GM12878 (cell line): Measurements from ENCODE around the gene CORO2B. TPM values are rescaled to one million over a fixed set of nuclear protein-coding genes. Genes with fewer than 3 reads are reported as not detected.

Experiments used
- ATAC-seq: fragments of 200-7000 bp; cut with Tn5 transposase; 3 replicates; pipeline ENCODE4 v1.9.1; 2020; ENCODE audit warnings: mild to moderate bottlenecking, moderate library complexity
- BruUV-seq: library from RNA; stranded (reverse); fragments of 400-500 nt; replicated peaks from 2 replicates; lab custom pipeline; 2021; lab: Mats Ljungman, UMichigan
- CTCF ChIA-PET: fragments of 300-600 bp; sonication (Branson Sonifier 250); formaldehyde crosslinking; extraction: SDS; loops from one replicate; lab custom pipeline; 2021; ENCODE audit warnings: inconsistent platforms; lab: Yijun Ruan, JAX
- POLR2A ChIA-PET: fragments of 350-600 bp; formaldehyde crosslinking; extraction: SDS; loops from one replicate; lab custom pipeline; 2021; ENCODE audit warnings: inconsistent platforms; lab: Charles Lee
- RAD21 ChIA-PET: fragments of 300-600 bp; sonication (Branson Sonifier 250); formaldehyde crosslinking; loops from one replicate; lab custom pipeline; 2023; ENCODE audit warnings: antibody characterized with exemption; ENCODE audit not compliant: unreplicated experiment; lab: Charles Lee
- SMC1A ChIA-PET: fragments of 300-600 bp; sonication (Branson Sonifier 250); formaldehyde crosslinking; loops from one replicate; lab custom pipeline; 2023; ENCODE audit not compliant: unreplicated experiment, uncharacterized antibody; lab: Charles Lee
- DNase-seq: peaks from one replicate; pipeline ENCODE4 v3.0.0-alpha.2; 2011; ENCODE audit warnings: low read depth, low spot score
- FAIRE-seq: peaks from 3 replicates; lab custom pipeline; 2011; peaks lifted over from hg19 to GRCh38; lab: Jason Lieb, UNC
- H2AFZ ChIP-seq: 2 replicates; pipeline ENCODE4 v1.6.0; 2011; ENCODE audit warnings: low read depth, low read length, control low read depth; ENCODE audit not compliant: control insufficient read depth
- H3K27ac ChIP-seq: 2 replicates; pipeline ENCODE4 v1.5.1; 2011; ENCODE audit warnings: control low read depth; ENCODE audit not compliant: control insufficient read depth, insufficient read depth
- H3K27me3 ChIP-seq, 2 experiments: replicated peaks in 1 of 2; 2 replicates each; pipeline versions ENCODE4 v1.6.0 to v1.6.1; 2011; ENCODE audit warnings: low read length in 1 of 2; ENCODE audit not compliant: control insufficient read depth in 2 of 2, insufficient read depth in 2 of 2
- H3K36me3 ChIP-seq, 2 experiments: 2 replicates each; pipeline ENCODE4 v1.5.1; 2011; ENCODE audit warnings: low read length in 1 of 2; ENCODE audit not compliant: control insufficient read depth in 2 of 2, insufficient read depth in 2 of 2
- H3K4me1 ChIP-seq: 2 replicates; pipeline ENCODE4 v1.6.1; 2011; ENCODE audit warnings: mild to moderate bottlenecking, low read length, moderate library complexity, mixed read lengths; ENCODE audit not compliant: control insufficient read depth, insufficient read depth
- H3K4me2 ChIP-seq: 2 replicates; pipeline ENCODE4 v1.6.0; 2011; ENCODE audit warnings: control low read depth; ENCODE audit not compliant: control insufficient read depth, insufficient read depth
- H3K4me3 ChIP-seq: fragments of 200-600 bp; sonication (generic); 2 replicates; pipeline ENCODE4 v1.5.1; 2016
- H3K79me2 ChIP-seq: 2 replicates; pipeline ENCODE4 v1.6.0; 2011; ENCODE audit warnings: low read length; ENCODE audit not compliant: control insufficient read depth, insufficient read depth
- H3K9ac ChIP-seq: 2 replicates; pipeline ENCODE4 v1.8.0; 2011; ENCODE audit warnings: low read length, control low read depth, mixed read lengths; ENCODE audit not compliant: control insufficient read depth, insufficient read depth
- H3K9me3 ChIP-seq: replicated peaks from 3 replicates; pipeline ENCODE4 v1.5.1; 2011; ENCODE audit warnings: mild to moderate bottlenecking, low read length; ENCODE audit not compliant: control insufficient read depth, insufficient read depth
- H4K20me1 ChIP-seq: 2 replicates; pipeline ENCODE4 v1.6.0; 2011; ENCODE audit not compliant: control insufficient read depth, insufficient read depth
- MLLT1 ChIP-seq: fragments of 450-650 bp; IDR thresholded peaks from 2 replicates; pipeline ENCODE4 v1.6.1; 2016; ENCODE audit warnings: mild to moderate bottlenecking
- NR2F1 ChIP-seq: fragments of 450-650 bp; conservative IDR thresholded peaks from 2 replicates; pipeline ENCODE4 v1.6.1; 2017; ENCODE audit warnings: mild to moderate bottlenecking
- SUZ12 ChIP-seq: fragments of 200-600 bp; sonication (generic); IDR thresholded peaks from one replicate; pipeline ENCODE4 v1.6.1; 2018; ENCODE audit warnings: antibody characterized with exemption, mild to moderate bottlenecking; ENCODE audit not compliant: unreplicated experiment
- ZNF217 ChIP-seq: fragments of 450-650 bp; IDR thresholded peaks from 2 replicates; pipeline ENCODE4 v1.6.1; 2017; ENCODE audit warnings: antibody characterized with exemption, mild to moderate bottlenecking
- ZNF274 ChIP-seq: IDR thresholded peaks from one replicate; pipeline ENCODE4 v1.8.0; 2011; ENCODE audit not compliant: insufficient read length, insufficient read depth
- WGBS: methylation state at CpG from one replicate; pipeline ENCODE4 v1.1.6; 2016; ENCODE audit warnings: low lambda C conversion rate; ENCODE audit not compliant: insufficient replicate concordance, insufficient coverage; ENCODE audit errors: missing lambda C conversion rate; 5-methylcytosine and 5-hydroxymethylcytosine counted together
- in situ Hi-C: fragments of 300-500 bp; cut with MboI; formaldehyde crosslinking; loops from 9 replicates; pipeline ENCODE4 v1.14.3; 2018; ENCODE audit warnings: mixed read lengths
- intact Hi-C: fragments of 100-400 bp; cut with micrococcal nuclease; formaldehyde crosslinking; loops from one replicate; pipeline ENCODE4 v1.14.2; 2022; ENCODE audit not compliant: unreplicated experiment
- polyA plus RNA-seq, 11 experiments: library from polyadenylated mRNA; depleted of rRNA in 4 of 11; unstranded in 6 of 11; stranded (reverse) in 5 of 11; fragments of >200 nt; fragmentation: Nextera tagmentation in 4 of 11; fragmentation: Illumina TruSeq in 1 of 11; extraction: Ambion mirVana in 4 of 11; extraction: Trizol in 1 of 11; gene quantifications; 1 replicate in 1 of 11; 2 replicates in 10 of 11; pipeline versions ENCODE4 v1.2.1 to v1.2.3, GENCODE V29; 2011 to 2016; ENCODE audit warnings: inconsistent platforms in 2 of 11, missing spikeins in 2 of 11, low read depth in 1 of 11
- total RNA-seq, 4 experiments: library from RNA; depleted of rRNA in 3 of 4; stranded (reverse); fragments of >200 nt in 3 of 4; fragmentation: Illumina TruSeq in 1 of 4; extraction: Trizol in 1 of 4; gene quantifications; 2 replicates each; pipeline versions ENCODE4 v1.2.1 to v1.2.3, GENCODE V29; 2013 to 2021
- TF ChIP-seq, protein P1 (sequence below): IDR thresholded peaks from 2 replicates; pipeline ENCODE4 v1.6.1; 2012; ENCODE audit warnings: low read depth, low read length, improper control_type of control experiment

The CORO2B gene
- total and polyA plus RNA-seq, 10 of the 15 experiments (the other 5 are each of a cell fraction or from before 2014, with no cell fraction given) = 0.05 to 0.73 (median 0.13) TPM; not detected in 4

DNA sequence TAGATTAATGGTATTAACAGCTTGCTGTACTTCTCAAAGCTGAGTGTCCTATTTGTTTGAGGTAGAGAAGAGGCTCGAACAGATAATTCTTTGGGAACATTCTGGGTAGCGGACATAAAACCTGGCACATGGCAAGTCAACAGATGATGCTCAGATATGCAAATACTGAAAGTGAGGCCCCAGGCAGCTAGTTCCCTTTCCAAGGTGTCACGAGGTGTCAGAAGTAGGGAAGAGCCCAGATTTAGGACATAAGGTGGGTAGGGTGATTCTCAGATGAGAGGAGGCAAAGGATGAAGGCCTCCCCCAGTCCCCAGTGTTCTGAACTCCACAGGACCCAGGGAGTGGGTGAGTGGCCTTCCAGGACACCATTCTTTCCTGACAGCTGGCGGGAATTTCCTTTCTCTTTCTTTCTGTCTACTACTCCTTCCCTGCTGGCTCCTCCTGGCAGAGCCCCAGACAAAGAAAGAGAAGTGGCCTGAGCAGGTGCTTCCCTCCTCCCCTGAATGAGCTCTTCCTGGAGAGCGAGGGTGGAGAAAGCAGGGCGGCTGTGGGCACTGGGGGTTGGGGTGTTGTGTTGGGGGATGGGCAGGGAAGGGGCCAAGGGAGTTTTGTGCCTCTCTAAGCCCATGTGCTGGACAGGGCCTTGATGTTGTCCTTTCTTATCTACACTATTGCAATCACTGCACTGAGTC, 87.5 kb downstream of the CORO2B start:
- ChIA-PET RAD21 (no interaction called here), CTCF (interaction anchor here (0.6 to 1.7 kb wide), 6 partner anchors 8 to 258 kb away, joined by 3 to 15 read pairs (median 4); no protein-coding TSS in a partner anchor), SMC1A (interaction anchor here (1.5 kb wide), 1 partner anchor 8 kb away, joined by 11 read pairs; no protein-coding TSS in a partner anchor), POLR2A (no interaction called here)
- H3K27ac ChIP-seq = no peak overlapping the region
- no peak for TF ChIP-seq NR2F1
- TF ChIP-seq MLLT1 = no peak
- TF ChIP-seq, protein P1, sequence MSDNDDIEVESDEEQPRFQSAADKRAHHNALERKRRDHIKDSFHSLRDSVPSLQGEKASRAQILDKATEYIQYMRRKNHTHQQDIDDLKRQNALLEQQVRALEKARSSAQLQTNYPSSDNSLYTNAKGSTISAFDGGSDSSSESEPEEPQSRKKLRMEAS = no peak
- no peak for TF ChIP-seq ZNF274
- TF ChIP-seq ZNF217 = no peak
- no peak for TF ChIP-seq SUZ12
- no peaks in the 10 kb centered on the region for H3K79me2 ChIP-seq
- H3K9ac ChIP-seq = no peak overlapping the region
- H2AFZ ChIP-seq = no peak overlapping the region
- BruUV-seq = no TSS peak
- H3K4me3 ChIP-seq = no peak overlapping the region
- no peak; the same call in 2 of the 3 replicates for ATAC-seq
- WGBS = 13% methylated on average over 5 of the region's 6 CpGs
- no peak for DNase-seq
- no peak for FAIRE-seq
- intact Hi-C loops = no loop called here
- H3K36me3 ChIP-seq = no peaks in the 10 kb centered on the region
- no peaks in the 10 kb centered on the region for H3K4me1 ChIP-seq
- no peaks in the 10 kb centered on the region for H3K9me3 ChIP-seq
- no peak overlapping the region for H3K4me2 ChIP-seq
- no peaks in the 10 kb centered on the region; a peak in 1 of 4 replicates for H3K27me3 ChIP-seq
- in situ Hi-C loops = no loop called here
- no peaks in the 10 kb centered on the region for H4K20me1 ChIP-seq
